Stimulated activated CD8-positive, alpha-beta memory T cell treated with anti-CD3 and anti-CD28 coated beads, Interleukin-15, amount 100 ng/mL, for 1 hour (primary cell): ENCODE measurements around the gene PAX3.

Experiments
- DNase-seq: peaks from one replicate; pipeline ENCODE4 v3.0.0-alpha.2; 2020; ENCODE audit warnings: low read depth

The PAX3 gene

GRCh38 chr2:222298311-222299150 is at the start of gene PAX3:
Gene PAX3 (minus strand): TSS chr2:222298998. CDS start chr2:222298615, 383 bp downstream.
- DNase-seq: no peak

- DNase-seq: no peak
Observed at GRCh38 chr2:222341331-222341730, 42.5 kb upstream of the PAX3 start.

- DNase-seq: no peak
Observed at GRCh38 chr2:222338374-222338773, 39.6 kb upstream of the PAX3 start.

GRCh38 chr2:222336931-222337330 is 38.1 kb upstream of the PAX3 start:
- DNase-seq: no peak

- no peak for DNase-seq
Observed at GRCh38 chr2:222336442-222336841, 37.6 kb upstream of the PAX3 start.

- no peak for DNase-seq
Observed at GRCh38 chr2:222334914-222335313, 36.1 kb upstream of the PAX3 start.

- DNase-seq: no peak
Observed at GRCh38 chr2:222333397-222333796, 34.6 kb upstream of the PAX3 start.

GRCh38 chr2:222332116-222332515 is 33.3 kb upstream of the PAX3 start:
- DNase-seq: no peak

GRCh38 chr2:222330910-222331309 is 32.1 kb upstream of the PAX3 start:
- DNase-seq: no peak

- no peak for DNase-seq
Observed at GRCh38 chr2:222322236-222322635, 23.4 kb upstream of the PAX3 start.

- no peak for DNase-seq
Observed at GRCh38 chr2:222320436-222321395, 21.9 kb upstream of the PAX3 start.

GRCh38 chr2:222319586-222320435 is 21.0 kb upstream of the PAX3 start:
- no peak for DNase-seq

- DNase-seq: no peak
Observed at GRCh38 chr2:222318712-222319585, 20.2 kb upstream of the PAX3 start.

GRCh38 chr2:222318026-222318711 is 19.4 kb upstream of the PAX3 start:
- DNase-seq: no peak

- no peak for DNase-seq
Observed at GRCh38 chr2:222315443-222316121, 16.8 kb upstream of the PAX3 start.

GRCh38 chr2:222313816-222314215 is 15.0 kb upstream of the PAX3 start:
- DNase-seq: no peak

GRCh38 chr2:222311978-222312738 is 13.4 kb upstream of the PAX3 start:
- no peak for DNase-seq

GRCh38 chr2:222311319-222311977 is 12.7 kb upstream of the PAX3 start:
- no peak for DNase-seq
